Endothelial cell of umbilical vein (primary cell): ENCODE measurements around the gene LATS2. TPM values are rescaled to one million over a fixed set of nuclear protein-coding genes. Genes with fewer than 3 reads are reported as not detected.

Experiments used
- BruUV-seq: library from RNA; stranded (reverse); fragments of 400-500 nt; replicated peaks from 2 replicates; lab custom pipeline; 2021; lab: Mats Ljungman, UMichigan
- CTCF ChIA-PET: fragments of 300-600, 350-600 bp; sonication (Branson Sonifier 250); formaldehyde crosslinking; loops from one replicate; lab custom pipeline; 2021; ENCODE audit warnings: antibody characterized with exemption, inconsistent platforms; lab: Charles Lee
- POLR2A ChIA-PET: fragments of 300-600, 350-600 bp; sonication (Branson Sonifier 250); formaldehyde crosslinking; loops from one replicate; lab custom pipeline; 2021; ENCODE audit warnings: antibody characterized with exemption, inconsistent platforms; lab: Charles Lee
- DNase-seq: peaks from one replicate; pipeline ENCODE4 v3.0.0-alpha.2; 2011; ENCODE audit warnings: low read depth, low spot score
- FAIRE-seq: peaks from 2 replicates; lab custom pipeline; 2011; peaks lifted over from hg19 to GRCh38; lab: Jason Lieb, UNC
- H2AFZ ChIP-seq: 2 replicates; pipeline ENCODE4 v1.6.0; 2012; ENCODE audit warnings: low read depth, low read length, control low read depth, inconsistent platforms
- H3K27ac ChIP-seq: 2 replicates; pipeline ENCODE4 v1.5.1; 2011; ENCODE audit warnings: low read depth, mild to moderate bottlenecking, control low read depth, low read length, moderate library complexity; ENCODE audit not compliant: insufficient read depth
- H3K27me3 ChIP-seq, 2 experiments: 2 replicates each; pipeline versions ENCODE4 v1.6.0 to v1.6.1; 2011; ENCODE audit warnings: low read length in 2 of 2, mixed read lengths in 1 of 2; ENCODE audit not compliant: control insufficient read depth in 2 of 2, insufficient read depth in 2 of 2
- H3K36me3 ChIP-seq, 2 experiments: 2 replicates in 1 of 2; 3 replicates in 1 of 2; pipeline ENCODE4 v1.5.1; 2011; ENCODE audit warnings: low read length in 2 of 2, mild to moderate bottlenecking in 1 of 2, moderate library complexity in 1 of 2; ENCODE audit not compliant: control insufficient read depth in 2 of 2, insufficient read depth in 2 of 2; ENCODE audit errors: extremely low read depth in 1 of 2
- H3K4me1 ChIP-seq: 3 replicates; pipeline ENCODE4 v1.5.1; 2011; ENCODE audit warnings: mild to moderate bottlenecking, low read length; ENCODE audit not compliant: control insufficient read depth, insufficient read depth; ENCODE audit errors: extremely low read depth
- H3K4me2 ChIP-seq: 2 replicates; pipeline ENCODE4 v1.6.1; 2011; ENCODE audit warnings: low read length, control low read depth, mixed read lengths; ENCODE audit not compliant: insufficient read depth
- H3K4me3 ChIP-seq, 3 experiments: fragments of 200-600 bp in 1 of 3; sonication (generic), shearing (Covaris generic) in 1 of 3; replicated peaks in 1 of 3; 2 replicates each; pipeline ENCODE4 v1.5.1; 2011 to 2016; ENCODE audit warnings: control low read depth in 3 of 3, low read length in 3 of 3, mild to moderate bottlenecking in 2 of 3, inconsistent platforms in 1 of 3, low read depth in 1 of 3, moderate library complexity in 1 of 3; ENCODE audit not compliant: insufficient read depth in 1 of 3
- H3K79me2 ChIP-seq: 2 replicates; pipeline ENCODE4 v1.6.0; 2012; ENCODE audit warnings: low read length, inconsistent platforms; ENCODE audit not compliant: control insufficient read depth, insufficient read depth
- H3K9ac ChIP-seq: replicated peaks from 2 replicates; pipeline ENCODE3; 2011; ENCODE audit warnings: low read length, control low read depth; ENCODE audit not compliant: insufficient read depth; ENCODE audit errors: extremely low read depth
- H3K9me1 ChIP-seq: replicated peaks from 3 replicates; pipeline ENCODE4 v1.6.0; 2011; ENCODE audit warnings: mild to moderate bottlenecking, low read length; ENCODE audit not compliant: control insufficient read depth, insufficient read depth; ENCODE audit errors: extremely low read depth
- H3K9me3 ChIP-seq: replicated peaks from 2 replicates; pipeline ENCODE4 v1.5.1; 2012; ENCODE audit warnings: low read length, inconsistent platforms; ENCODE audit not compliant: control insufficient read depth, insufficient read depth
- H4K20me1 ChIP-seq: replicated peaks from 2 replicates; pipeline ENCODE3; 2011; ENCODE audit warnings: mild to moderate bottlenecking, low read length; ENCODE audit not compliant: control insufficient read depth, insufficient read depth; ENCODE audit errors: extremely low read depth
- CTCF ChIP-seq, 2 donors: IDR thresholded peaks; 1 replicate in 1 of 2; 2 replicates in 1 of 2; pipeline ENCODE4 v1.5.1; 2011; ENCODE audit warnings: low read length in 2 of 2, mild to moderate bottlenecking in 2 of 2, moderate library complexity in 2 of 2, control low read depth in 1 of 2, inconsistent platforms in 1 of 2, low read depth in 1 of 2; ENCODE audit not compliant: insufficient read depth in 1 of 2; ENCODE audit errors: extremely low read depth in 1 of 2
- EZH2 ChIP-seq: IDR thresholded peaks from 2 replicates; pipeline ENCODE4 v1.6.1; 2012; ENCODE audit warnings: borderline replicate concordance, low read depth, mild to moderate bottlenecking, moderate library complexity, low read length, inconsistent platforms; ENCODE audit not compliant: severe bottlenecking
- FOS ChIP-seq: IDR thresholded peaks from 2 replicates; pipeline ENCODE4 v1.6.1; 2011; ENCODE audit warnings: mild to moderate bottlenecking, low read length, moderate library complexity, borderline replicate concordance; ENCODE audit not compliant: insufficient read depth
- GATA2 ChIP-seq: IDR thresholded peaks from 2 replicates; pipeline ENCODE4 v1.7.0; 2011; ENCODE audit warnings: low read depth, mild to moderate bottlenecking, moderate library complexity, mixed read lengths, low read length; ENCODE audit not compliant: insufficient read length, insufficient read depth
- JUN ChIP-seq: IDR thresholded peaks from 2 replicates; pipeline ENCODE4 v1.6.1; 2011; ENCODE audit warnings: borderline replicate concordance, low read depth; ENCODE audit not compliant: insufficient read length, insufficient read depth
- MAX ChIP-seq: IDR thresholded peaks from 2 replicates; pipeline ENCODE4 v1.6.1; 2011; ENCODE audit not compliant: insufficient read depth, insufficient read length
- MYC ChIP-seq: IDR thresholded peaks from one replicate; pipeline ENCODE4 v1.6.1; 2011; ENCODE audit warnings: mild to moderate bottlenecking, low read depth, low read length
- POLR2A ChIP-seq: IDR thresholded peaks from 2 replicates; pipeline ENCODE4 v1.6.1; 2012; ENCODE audit warnings: low read depth, mild to moderate bottlenecking, control low read depth, low read length
- POLR2AphosphoS5 ChIP-seq: IDR thresholded peaks from 2 replicates; pipeline ENCODE4 v1.6.1; 2012; ENCODE audit warnings: low read depth, mild to moderate bottlenecking, control low read depth, low read length, moderate library complexity; ENCODE audit not compliant: insufficient read depth
- dilution Hi-C: fragments of 300-500 bp; cut with MboI; formaldehyde crosslinking; loops from one replicate; pipeline ENCODE4 v1.15.0; 2019; ENCODE audit warnings: low sequenced_read_pairs; ENCODE audit not compliant: extremely low pct_ligation_motif_present
- intact Hi-C: fragments of 100-400 bp; cut with micrococcal nuclease; formaldehyde crosslinking; loops from one replicate; pipeline ENCODE4 v1.10.0; 2022
- polyA plus RNA-seq, 4 experiments: library from polyadenylated mRNA; depleted of rRNA in 3 of 4; stranded (reverse) in 3 of 4; unstranded in 1 of 4; fragments of >200 nt; gene quantifications; 2 replicates each; pipeline versions ENCODE4 v1.2.1 to v1.2.3, GENCODE V29; 2011 to 2012; ENCODE audit warnings: missing spikeins in 1 of 4
- total RNA-seq: library from RNA; stranded (reverse); gene quantifications from 2 replicates; pipeline ENCODE4 v1.2.3, GENCODE V29; 2021

Gene LATS2
- total and polyA plus RNA-seq, 2 donors (not counting 3 experiments of a cell fraction or from before 2014, with no cell fraction given) = 33.5 to 67.6 TPM

DNA sequence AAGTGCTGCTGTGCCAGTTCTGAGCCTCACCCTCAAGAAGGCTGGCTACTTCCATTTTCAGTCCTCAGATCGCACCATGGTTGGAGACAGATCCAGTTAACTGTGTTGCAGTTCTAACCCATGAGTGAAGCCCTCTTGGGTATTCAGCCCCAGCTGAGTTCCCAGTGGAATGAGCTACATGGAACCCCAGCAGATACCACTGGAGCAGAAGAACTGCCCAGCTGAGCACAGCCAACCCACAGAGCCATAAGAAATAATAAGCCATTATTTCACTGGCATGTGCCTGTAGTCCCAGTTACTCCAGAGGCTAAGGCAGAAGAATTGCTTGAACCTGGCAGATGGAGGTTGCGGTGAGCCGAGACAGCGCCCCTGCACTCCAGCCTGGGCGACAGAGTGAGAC is 59.9 kb downstream of the LATS2 start:
- Histone ChIP-seq H3K9me3 (no peaks in the 10 kb centered on the region), H3K4me3 (no peak overlapping the region), H3K27me3 (no peaks in the 10 kb centered on the region), H3K4me2 (no peak overlapping the region), H3K9ac (no peak overlapping the region), H3K27ac (no peak overlapping the region), H2AFZ (no peak overlapping the region), H3K4me1 (peaks cover 16% of the 10 kb centered on the region), H4K20me1 (peaks cover 4% of the 10 kb centered on the region), H3K9me1 (no peaks in the 10 kb centered on the region), H3K79me2 (peaks cover 96% of the 10 kb centered on the region), H3K36me3 (peaks cover 4 to 5% of the 10 kb centered on the region in 2 experiments)
- FAIRE-seq (no peak), DNase-seq (no peak)
- dilution Hi-C loops = no loop called here
- BruUV-seq = no TSS peak
- intact Hi-C loops = loop anchor here (2.0 kb wide), 1 partner anchor 13 kb away; no protein-coding TSS in a partner anchor
- ChIA-PET CTCF (no interaction called here), POLR2A (no interaction called here)
- TF ChIP-seq JUN (no peak), MYC (no peak), GATA2 (no peak), POLR2AphosphoS5 (no peak), POLR2A (no peak), MAX (no peak), EZH2 (no peak), CTCF (IDR thresholded peaks at IDR 0.05; ENCODE audit: extremely low read depth in 1 of 2, insufficient read depth in 1 of 2, low read depth in 1 of 2, low read length in 2 of 2) (no peak), FOS (no peak)
